Activated naive CD4-positive, alpha-beta T cell (primary cell): ENCODE measurements around the gene PLEKHG3.
A peak's percentile ranks its signal among the peaks of the same experiment; 100 is the strongest.

Source experiments
- DNase-seq, 4 experiments: peaks; one replicate each; lab custom pipeline; 2025; lab: John Stamatoyannopoulos, UW

Gene PLEKHG3

DNA sequence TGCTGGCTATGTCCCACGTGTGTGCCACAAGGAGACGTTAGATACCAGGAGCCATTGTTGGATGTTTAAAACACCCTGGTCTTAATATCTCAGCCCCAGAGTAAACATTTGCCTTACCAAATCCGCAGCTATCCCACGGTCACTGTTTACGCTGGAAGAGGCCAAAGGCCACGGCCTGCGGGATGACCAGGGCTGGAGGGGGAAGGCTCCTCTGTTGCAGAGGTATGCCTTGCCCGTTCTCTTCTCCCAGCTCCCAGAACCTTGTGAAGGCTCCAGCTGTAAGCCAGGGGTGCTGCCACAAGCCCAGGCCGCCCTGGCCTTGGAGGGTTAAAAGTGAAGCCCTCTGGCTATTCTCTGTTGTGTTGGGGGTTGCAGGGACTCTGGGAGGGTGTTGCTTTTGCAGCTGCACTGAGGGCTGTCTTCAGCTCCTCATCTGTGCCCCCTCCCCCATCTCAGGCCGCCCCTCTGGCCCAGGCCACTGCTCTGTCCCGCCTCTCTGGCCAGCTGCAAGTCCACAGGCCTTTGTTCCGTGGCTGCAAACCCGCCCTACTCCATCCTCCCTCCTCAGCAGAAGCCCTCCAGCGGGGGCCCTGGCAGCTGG lies 2.5 kb downstream of the PLEKHG3 start:
- no peak for DNase-seq

DNA sequence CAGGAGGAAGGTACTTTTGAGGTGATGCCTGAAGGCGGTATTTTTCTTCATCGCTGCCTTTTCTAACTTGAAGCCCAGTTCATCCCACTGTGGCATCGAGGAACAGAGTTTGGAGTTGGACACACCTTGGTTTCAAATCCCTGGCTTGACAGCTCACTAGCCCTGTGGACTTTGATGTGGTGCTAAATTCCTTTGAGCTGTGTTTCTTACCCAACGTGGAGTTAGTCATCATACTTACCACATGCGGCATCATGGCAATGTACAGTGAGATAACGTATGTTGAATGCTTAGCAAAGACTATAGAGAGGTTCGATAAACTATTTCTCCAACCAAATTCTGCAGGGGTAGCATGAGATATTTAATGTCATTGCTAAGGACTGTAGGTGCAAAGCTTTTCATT lies 3.4 kb downstream of the PLEKHG3 start:
- DNase-seq: no peak

DNA sequence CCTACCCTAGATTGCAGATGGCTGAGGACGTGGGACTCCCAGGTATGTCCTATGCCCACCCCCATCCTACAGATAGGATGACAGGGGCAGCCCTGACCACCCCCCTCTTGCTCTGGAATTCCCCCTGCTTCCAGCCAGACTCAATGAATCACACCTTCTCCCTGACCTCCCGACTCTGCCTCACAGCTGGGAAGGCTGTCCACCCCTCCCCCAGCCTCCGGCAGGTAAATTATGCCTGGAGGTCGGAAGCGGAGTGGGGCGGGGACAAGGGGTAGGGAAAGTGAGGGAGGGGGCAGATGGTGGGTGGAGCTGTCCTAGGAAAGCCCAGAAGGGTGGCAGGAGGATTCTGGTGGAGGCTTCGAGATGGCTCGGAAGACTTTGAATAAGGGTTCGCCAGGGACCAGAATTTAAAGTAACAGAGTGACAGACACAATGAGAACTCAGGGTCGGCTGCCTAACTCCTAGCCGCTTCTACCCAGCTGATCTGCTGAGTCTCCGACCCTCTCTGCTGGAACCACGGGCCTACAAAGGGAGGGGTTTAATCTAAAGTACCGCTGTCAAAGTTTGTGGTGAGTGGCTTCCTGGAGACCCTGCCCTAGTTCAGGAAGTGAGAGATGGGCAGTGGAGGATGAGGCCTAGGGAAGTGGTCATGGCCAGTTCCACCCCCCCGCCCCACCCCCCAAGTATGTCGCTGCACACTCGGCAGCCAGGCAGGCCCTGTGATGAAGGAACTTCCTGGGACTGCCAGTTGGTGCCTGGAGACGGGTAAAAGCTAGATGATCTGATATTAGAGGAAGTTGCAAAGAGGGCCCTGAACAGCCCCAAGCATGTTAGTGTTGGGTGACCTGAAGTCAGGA lies 4.2 kb downstream of the PLEKHG3 start:
- DNase-seq: peak in 1 of 4 experiments; percentile 20

DNA sequence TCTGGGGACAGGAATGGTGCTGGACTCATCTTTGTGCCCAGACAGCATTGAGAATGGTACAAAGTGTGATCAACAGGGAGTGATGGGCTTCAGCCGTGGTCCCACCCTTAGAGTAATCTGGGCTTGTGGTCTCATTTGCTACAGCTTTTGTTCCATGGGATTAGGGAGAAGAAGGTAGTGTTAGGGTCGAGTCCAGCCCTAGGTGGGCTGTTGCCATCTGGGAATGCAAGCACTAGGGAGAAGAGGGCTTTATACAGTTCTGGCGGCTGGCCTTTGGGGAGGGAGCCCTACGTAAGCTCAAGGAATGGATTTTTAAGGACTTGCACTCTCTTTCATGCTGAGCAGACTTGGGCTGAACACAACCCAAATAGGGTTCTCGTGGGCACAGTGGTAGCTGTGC lies 4.9 kb downstream of the PLEKHG3 start:
- DNase-seq: no peak

DNA sequence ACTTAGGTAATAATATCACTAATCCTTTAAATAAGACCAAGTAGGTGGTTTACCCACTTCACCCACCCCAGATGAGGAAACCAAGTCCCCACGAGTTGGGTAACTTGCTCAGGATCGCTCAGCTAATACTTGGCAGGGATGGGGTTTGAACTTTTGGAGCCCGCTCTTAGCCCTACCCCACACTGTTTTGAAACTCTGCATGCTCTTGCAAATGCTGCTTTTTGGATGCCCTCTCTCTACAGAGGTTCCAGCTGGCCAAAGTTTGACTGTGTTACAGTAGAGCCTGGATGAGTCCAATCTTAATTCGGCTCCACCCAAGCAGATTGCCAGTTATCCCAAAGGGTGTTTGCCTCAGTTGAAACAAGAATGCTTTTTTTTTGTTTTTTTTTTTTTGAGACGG lies 6.8 kb downstream of the PLEKHG3 start:
- DNase-seq: no peak

DNA sequence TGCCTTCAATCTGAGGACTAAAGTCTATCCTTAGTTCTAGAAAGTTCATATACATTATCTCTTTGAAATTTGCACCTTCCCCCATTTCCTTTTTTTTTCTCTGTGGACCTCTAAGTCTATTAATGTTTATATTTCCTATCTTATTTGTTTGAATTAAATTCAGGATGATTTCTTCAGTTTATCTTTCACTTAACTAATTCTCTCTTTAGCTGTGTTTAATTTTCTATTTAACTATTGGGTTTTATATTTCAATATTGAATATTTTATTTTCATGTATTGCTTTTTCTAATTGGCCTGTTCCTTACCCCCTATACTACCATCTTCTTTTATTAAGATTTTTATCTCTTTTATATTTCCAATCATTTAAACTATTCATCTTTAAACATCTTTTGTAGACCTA lies 9.5 kb downstream of the PLEKHG3 start:
- DNase-seq: no peak

DNA sequence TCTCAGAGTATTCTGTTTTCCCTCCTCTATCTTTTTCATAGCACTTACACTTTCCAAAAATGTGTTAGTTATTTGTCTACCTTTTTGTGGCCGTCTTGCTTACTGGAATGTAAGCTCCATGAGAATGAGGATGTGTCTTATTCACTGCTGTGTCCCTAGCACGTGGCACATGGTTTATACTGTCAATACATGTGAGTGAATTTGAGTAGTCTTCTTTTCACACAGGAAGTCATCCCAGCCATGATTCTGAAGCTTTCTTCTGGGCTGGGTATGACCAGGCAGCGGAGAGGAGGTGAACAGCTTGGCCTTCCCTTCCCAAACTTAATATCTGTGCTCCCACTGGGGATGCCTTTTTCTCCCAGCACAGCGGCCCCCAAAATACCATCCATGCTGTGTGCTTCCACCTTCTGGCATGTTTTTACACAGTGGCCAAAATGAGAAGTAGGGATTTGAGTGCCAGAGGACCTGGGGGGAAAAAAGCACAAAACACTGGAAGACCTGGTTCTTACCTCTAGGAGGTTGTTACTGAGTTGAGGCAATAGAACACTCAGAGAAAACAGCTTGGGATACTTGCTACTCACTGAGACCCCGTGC lies 10.3 kb downstream of the PLEKHG3 start:
- DNase-seq: no peak

DNA sequence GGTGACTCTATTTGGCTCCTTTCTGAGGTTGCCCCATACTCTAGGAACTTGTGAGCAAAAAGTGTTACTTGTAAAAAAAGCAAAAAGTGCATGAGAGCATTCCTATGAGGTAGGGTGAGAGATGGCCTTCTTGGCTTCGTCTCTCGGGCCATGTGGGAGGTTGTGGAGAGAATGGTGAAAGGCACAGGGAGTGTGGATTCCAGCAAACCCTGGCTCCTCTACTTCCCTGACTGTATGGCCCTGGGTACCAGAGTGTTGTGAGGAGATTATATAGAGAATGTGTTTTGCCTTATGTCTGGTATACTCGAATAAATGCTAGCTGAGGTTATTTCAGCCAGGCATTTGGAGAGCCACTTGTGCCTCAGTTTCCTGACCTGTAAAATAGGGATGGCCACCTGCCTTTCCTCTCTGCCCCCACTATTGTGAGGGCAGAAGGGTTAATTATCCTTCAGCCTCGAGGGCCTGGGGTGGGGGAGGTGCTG lies 11.0 kb downstream of the PLEKHG3 start:
- DNase-seq: no peak

DNA sequence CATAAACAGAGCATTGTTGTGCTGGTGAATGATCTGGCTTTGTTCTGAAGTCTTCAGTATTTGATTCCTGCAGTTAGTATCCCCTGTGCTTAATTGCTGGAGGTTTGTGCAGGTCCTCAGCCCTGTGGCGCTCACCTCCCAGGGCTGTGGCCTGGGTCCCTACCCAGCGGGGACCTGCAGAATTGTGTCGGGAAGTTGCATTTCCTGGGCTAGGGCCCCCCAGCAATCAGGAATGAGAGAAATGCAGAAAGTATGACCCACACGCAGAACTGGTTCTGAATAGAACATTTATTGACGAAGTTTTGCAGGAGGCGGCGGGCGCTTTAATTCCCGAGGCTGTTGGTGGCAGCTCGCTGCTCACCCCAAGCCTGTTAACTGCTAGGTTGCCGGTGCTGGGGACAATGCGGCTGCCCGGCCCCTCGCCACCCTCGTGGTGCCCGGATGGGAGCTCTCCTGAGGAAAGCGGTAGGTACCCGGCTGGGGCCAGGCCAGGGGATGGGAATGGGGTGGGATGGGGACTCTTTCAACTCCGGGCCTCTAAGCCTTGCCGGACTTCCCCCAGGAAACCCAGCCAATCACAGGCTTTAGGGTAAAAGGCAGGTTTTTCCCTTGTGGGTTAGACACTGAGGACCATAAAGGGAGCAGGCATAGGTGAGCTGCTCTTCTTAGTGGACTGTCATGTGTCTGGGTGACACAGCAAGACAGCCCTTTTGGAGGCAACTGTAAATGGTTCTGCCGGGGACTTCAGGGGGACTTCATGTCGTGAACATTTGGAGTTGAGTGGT lies 11.6 kb downstream of the PLEKHG3 start:
- DNase-seq: no peak

DNA sequence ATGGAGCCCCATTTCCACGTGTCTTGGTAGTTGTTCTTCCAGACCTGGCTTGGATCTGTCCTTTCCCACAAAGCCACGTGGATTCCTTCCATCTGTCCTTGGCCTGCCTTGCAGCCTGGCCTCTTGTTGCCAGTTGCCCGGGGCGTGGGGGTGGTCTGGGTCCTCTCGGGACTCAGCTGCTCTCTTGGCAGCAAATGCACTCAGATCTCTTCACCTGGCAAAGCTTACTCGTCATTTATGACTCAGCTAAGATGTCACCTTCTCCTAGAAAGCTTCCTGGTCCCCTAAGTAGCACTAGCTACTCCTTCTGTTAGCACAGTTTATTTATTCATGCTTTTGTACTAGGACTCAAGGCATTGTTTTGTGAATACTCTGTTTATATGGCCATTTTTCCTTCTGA lies 13.6 kb downstream of the PLEKHG3 start:
- DNase-seq: no peak

DNA sequence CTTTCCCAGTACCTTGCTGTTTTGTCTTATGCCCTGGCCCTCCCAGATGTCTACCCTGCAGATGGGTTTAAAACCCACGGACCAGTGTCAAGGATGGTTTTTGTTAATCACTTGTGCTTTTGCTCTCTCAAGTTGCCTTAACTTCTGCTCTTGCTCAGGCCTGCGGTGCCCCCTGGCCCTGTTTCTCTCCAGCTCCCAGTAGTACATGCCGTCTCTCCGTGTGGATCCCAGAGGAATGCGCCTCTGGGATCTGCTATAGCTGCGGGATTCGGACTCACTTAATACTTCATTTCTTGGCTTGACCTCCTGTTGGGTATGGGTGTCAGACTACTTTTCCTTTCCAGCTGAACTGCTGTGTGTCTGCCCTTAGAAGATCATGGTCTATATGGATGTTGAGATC lies 14.5 kb downstream of the PLEKHG3 start:
- no peak for DNase-seq

DNA sequence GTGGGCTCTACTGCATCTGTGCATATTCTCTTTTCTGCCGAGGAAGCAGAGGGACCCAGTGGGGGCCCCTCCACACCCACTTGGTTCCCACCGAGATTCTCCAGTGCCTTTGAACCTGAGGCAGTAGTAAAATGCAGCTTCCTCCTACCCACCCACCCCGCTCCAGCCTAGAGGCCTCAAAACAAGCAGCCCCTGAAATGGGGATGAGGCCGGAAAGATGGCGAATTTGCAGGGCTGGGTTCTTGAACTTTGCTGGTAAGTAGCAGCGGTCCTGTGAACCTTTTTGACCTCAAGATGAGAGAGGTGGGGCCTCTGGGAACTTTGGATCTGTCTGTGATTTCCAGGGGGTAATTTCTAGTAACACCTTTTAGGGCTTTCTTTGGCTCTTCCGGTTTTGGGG lies 15.4 kb downstream of the PLEKHG3 start:
- no peak for DNase-seq

DNA sequence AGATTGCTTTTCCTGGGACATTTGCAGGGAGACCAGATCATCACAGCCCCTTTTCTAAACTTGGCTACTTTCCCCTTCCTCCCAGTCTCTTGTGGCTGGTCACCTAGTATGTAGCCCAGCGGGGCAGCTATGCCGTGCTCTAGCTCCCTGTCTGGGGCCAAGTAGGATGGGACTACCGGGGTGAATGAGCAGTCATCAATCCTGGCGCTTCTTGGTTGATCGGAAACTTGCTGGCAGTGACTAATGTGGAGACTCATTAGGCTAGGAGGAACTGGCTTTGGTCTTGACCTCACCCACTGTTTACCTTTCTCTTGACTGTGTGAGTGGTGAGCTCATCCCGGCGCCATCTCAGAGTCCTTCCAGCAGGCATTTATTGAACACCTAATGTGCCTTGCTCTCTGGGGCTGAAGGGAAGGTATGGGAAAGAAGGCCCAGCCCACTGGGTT lies 15.9 kb downstream of the PLEKHG3 start:
- no peak for DNase-seq

DNA sequence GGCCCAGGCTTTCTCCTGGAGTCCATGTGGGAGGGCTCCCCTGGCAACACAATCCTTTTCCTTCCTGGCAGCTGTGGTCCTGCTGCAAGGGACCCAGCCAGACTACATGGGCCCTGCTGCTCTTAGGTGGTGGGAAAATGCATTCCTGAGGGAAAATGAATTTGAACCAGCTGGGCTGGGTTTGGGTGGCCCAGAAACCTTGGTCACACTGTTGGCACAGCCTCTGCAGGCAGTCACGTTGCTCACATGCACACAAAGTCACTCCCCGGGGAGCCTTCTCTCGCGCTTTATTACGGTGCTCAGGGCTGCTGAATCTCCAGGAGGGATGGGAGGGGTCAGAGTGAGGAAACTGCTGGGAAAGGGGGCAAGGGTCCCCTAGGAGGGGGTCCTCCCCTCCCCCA lies 17.2 kb downstream of the PLEKHG3 start:
- no peak for DNase-seq

DNA sequence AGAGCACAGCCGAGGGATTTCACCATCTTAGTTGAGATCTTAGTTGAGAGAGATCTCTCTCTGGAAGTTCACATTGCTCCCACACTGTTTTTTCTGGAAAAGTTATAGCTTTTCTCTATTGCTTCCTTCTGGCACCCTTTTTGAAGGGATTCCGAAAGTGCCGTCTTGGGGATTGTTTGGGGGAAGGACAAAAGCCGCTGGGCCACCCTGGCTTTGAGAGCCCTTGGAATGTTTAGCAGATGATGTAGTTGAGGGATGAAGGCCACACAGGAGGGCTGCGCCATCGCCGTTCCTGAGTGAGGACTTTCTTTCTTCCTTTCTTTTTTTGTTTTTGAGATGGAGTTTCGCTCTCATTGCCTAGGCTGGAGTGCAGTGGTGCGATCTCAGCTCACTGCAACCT lies 17.7 kb downstream of the PLEKHG3 start:
- DNase-seq: no peak

DNA sequence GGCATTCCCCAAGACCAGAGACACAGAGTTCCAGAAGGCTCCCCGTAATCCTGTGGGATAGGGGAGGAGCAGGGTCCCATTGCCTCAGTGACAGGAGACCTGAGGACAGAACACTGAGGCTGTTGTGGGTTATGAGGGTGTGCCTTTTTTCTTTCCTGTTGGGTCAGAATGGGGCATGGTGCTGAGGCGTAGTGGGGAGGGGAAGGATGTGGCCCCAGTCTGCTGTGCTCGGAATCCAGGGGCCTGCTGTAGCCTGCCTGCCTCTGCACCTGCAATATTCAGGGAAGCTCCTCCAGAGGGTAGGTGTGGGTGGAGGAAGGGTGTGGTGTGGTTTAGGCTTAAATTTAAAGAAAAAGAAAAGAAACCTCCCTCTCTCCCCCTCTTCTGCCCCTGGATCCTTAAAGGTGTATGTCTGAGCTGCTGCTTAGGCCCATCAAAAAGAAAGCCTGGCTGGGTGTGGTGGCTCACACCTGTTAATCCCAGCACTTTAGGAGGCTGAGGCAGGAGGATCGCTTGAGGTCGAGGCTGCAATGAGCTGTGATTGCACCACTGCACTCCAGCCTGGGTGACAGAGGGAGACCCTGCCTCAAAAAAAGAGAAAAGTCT lies 18.7 kb downstream of the PLEKHG3 start:
- no peak for DNase-seq

DNA sequence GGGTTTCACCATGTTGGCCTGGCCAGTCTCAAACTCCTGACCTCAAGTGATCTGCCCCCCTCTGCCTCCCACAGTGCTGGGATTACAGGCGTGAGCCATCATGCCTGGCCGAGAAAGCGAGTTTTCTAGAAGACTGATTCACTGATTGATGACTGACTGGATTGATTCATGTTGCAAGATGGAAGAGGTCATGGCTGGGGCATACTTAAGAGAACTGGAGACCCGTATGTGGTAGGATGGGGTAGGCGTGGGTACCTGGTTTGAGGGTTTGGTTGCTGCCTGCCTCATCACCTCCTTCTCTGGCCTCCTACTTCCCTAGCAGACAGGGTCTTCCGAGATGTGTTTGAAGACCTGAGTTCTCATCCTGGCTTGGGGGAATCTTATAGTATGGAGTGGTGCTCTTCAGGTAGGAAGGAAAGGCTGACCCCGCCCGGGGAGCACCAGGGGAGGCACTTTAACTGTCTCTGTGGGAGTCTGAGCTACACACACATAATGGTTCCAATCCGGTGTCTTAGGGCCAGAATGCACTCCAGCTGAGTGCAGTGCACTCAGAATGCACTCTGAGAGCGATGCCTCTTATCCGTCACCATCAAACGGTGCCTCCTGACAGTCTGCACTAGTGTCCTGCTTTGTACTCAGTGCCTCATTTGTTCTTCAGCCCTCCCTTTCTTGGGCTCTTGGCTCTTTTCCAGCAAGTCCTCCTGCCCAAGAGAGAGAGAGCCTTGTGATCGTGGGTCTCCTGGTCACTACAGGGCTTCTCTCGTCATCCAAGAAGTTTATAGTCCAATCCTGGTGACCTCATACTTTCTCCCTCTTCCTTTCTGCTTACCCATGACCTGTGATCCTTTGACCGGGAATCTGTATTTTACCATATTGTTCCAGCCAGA lies 19.7 kb downstream of the PLEKHG3 start:
- no peak for DNase-seq

DNA sequence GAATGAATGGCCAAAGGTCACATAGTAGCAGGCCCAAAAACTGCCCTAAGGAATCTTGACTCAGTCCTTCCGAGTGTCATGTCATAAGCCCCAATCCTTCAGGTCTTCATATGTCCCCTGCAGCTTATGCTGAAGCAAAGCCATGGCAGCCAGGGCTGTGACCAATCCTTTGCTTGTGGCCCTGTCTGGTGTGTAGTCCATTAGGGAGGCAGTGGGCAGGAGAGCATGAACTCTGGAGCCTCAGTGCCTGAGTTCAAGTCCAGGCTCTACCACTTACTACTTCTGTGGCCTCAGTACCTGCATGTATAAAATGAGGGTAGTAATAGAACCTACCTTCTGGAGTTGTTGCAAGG lies 20.3 kb downstream of the PLEKHG3 start:
- DNase-seq: no peak

DNA sequence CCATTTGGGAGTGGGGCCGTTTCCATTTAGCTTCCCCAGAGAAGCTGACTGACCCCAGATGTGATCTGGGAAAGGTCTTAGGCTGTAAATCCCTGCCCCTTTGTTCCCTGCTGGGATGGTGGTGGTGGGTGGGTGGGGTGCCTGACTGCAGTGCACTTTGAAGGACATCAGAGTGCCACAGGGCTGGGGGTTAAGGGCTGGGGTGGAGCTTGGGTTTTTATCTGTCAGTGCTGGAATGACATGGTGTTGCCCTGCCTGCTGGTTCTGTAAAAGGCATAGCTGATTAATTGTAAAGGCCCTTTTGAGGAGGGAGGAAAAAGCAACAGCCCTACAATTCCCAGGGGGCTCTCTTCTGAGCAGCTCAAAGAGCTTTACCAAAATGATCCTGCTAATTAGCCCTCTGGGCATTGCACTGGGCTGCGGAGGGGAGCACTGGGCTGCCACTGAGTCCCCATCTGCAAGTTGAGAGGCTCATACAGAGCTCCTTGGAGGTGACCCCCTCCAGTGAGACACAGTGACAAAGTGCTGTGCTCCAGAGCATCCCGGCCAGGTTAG lies 21.1 kb downstream of the PLEKHG3 start:
- DNase-seq: no peak

DNA sequence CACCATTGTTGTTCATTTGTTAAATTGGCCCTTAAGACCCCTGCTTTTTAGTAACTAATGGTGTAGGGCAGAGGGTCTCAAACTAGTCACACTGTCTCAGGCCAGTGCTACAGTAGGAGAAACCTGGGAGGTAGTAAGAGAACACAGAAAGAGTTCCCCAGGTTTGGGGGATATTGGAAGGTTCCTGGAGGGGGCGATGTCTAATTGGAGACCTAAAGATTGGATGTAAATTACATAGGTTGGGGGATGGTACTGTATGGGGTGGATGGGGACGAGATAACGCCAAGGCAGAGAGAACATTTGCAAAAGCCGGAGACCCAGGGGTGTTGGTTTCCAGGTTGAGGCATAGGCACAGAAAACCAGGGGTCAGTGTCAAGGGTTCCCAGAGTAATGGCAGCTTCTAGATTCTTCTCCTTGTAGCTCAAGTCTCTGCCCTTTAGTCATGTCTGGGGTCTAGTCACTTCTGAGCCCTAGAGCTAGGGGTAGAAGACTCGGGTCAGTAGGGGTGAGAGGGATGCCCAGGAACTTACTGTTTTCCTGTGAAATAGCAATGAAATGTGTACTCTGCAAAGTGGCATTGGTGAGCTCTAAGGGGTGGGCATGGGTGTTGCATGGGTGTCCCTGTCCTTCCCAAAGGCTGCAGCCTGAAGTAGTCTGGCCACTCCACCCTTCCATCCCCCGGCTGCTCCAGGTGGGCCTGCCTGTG lies 21.8 kb downstream of the PLEKHG3 start:
- no peak for DNase-seq
